ENCODE measurements around the gene CDKAL1. TPM values are rescaled to one million over a fixed set of nuclear protein-coding genes. Genes with fewer than 3 reads are reported as not detected.

Gene CDKAL1
- total and polyA plus RNA-seq, 2 of the 8 experiments (the other 6 are each of a cell fraction or from before 2014, with no cell fraction given) = 8.4 to 24.6 TPM

DNA sequence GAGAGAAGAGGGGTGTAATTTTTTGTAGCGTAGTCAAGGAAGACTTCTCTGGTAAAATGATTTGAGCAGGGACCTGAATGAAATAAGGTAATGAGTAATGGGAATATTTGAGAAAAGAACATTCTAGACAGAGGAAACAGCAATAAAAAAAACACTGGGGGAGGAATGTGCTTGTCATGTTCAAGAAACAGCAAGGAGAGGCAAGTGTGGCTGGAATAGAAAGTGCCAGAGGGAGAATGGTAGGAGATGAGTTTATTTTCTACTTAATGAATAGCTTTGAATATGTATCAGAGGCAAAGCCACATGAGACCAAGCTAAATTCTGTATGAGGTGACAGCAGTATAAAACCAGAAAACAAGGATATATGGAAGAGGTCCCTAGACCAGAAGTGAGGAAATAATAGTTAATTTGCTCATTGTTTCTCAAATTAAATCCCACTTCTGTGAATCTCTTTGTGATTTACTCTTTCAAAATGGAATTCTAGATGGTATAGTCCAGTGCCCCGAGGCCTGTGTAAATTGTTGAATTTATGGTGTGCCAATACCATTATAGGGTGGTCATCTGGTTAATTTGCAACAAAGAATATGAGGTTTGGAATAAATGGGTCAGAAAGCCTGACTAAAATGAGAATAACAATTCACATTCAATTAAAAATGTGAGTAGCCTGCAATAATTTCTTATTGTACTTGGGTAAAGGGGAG is 170.2 kb downstream of the CDKAL1 start:
- Histone ChIP-seq H3K14ac (ENCODE audit: insufficient read length) (no peak overlapping the region), H3K4me1 (replicated peaks in 1 of 4; ENCODE audit: control insufficient read depth in 3 of 4, insufficient read depth in 4 of 4, low read length in 3 of 4) (peaks cover 0 to 4% (median 2%) of the 10 kb centered on the region in 4 experiments; a peak in 2 of 7 replicates), H2AK5ac (ENCODE audit: low read depth, low read length) (no peak overlapping the region), H3K4me2 (ENCODE audit: insufficient read depth in 1 of 2, low read depth in 2 of 2, low read length in 2 of 2) (no peak overlapping the region), H2BK120ac (replicated peaks; ENCODE audit: low read depth, low read length) (no peak overlapping the region), H4K5ac (ENCODE audit: insufficient read length, low read depth, low read length) (no peak overlapping the region), H3K27ac (ENCODE audit: low read depth, low read length) (no peak overlapping the region), H3K9me3 (ENCODE audit: insufficient read depth in 2 of 2, low read depth in 1 of 2, low read length in 1 of 2) (no peaks in the 10 kb centered on the region), H3K4ac (replicated peaks; ENCODE audit: insufficient read length, low read depth, low read length) (no peak overlapping the region), H3K23ac (ENCODE audit: insufficient read length) (no peak overlapping the region), H2BK20ac (ENCODE audit: low read length) (no peak overlapping the region), H2BK12ac (ENCODE audit: low read depth, low read length) (no peak overlapping the region), H3K79me1 (ENCODE audit: low read depth, low read length) (no peaks in the 10 kb centered on the region), H4K8ac (ENCODE audit: extremely low read depth, insufficient read depth, low read length) (no peak overlapping the region), H2BK15ac (ENCODE audit: low read length) (no peak overlapping the region), H2AFZ (ENCODE audit: low read length) (no peak overlapping the region), H3K79me2 (ENCODE audit: control insufficient read depth in 1 of 2, insufficient read depth in 2 of 2, low read length in 2 of 2) (0 out of 4 replicates have a peak, but pooled peaks cover 0 to 7% of the 10 kb centered on the region in 2 experiments), H3K56ac (replicated peaks; ENCODE audit: insufficient read length, low read depth, low read length) (no peak overlapping the region), H4K91ac (replicated peaks; ENCODE audit: insufficient read length, low read length) (no peak overlapping the region), H3K36me3 (ENCODE audit: control insufficient read depth in 2 of 4, insufficient read depth in 4 of 4, low read length in 3 of 4) (no peaks in the 10 kb centered on the region), H3K27me3 (replicated peaks in 1 of 4; ENCODE audit: control insufficient read depth in 3 of 4, extremely low read depth in 1 of 4, insufficient read depth in 3 of 4, low read length in 3 of 4) (no peaks in the 10 kb centered on the region; a peak in 1 of 7 replicates), H2BK5ac (ENCODE audit: low read depth, low read length) (no peak overlapping the region), H3K23me2 (ENCODE audit: low read depth, low read length) (no peaks in the 10 kb centered on the region), H3K18ac (ENCODE audit: extremely low read depth, low read length) (no peak overlapping the region), H3K9ac (replicated peaks in 1 of 4; ENCODE audit: extremely low read depth in 1 of 4, low read depth in 3 of 4, low read length in 3 of 4) (no peak overlapping the region), H4K20me1 (replicated peaks in 1 of 2; ENCODE audit: control insufficient read depth in 1 of 2, insufficient read depth in 2 of 2, low read length in 2 of 2) (no peaks in the 10 kb centered on the region), H3K4me3 (ENCODE audit: extremely low read depth in 1 of 4, insufficient read depth in 2 of 4, low read depth in 3 of 4, low read length in 4 of 4) (no peak overlapping the region)
- CTCF ChIA-PET (ENCODE audit: partially characterized antibody) = no interaction called here
- FAIRE-seq = no peak
- POLR2A ChIA-PET (ENCODE audit: partially characterized antibody) = no interaction called here
- WGBS, 2 experiments (ENCODE audit: extremely low coverage in 1 of 2, insufficient coverage in 1 of 2, insufficient read length in 1 of 2, insufficient replicate concordance in 2 of 2, low coverage in 1 of 2, low lambda C conversion rate in 2 of 2, missing lambda C conversion rate in 1 of 2) = 95% methylated on average over 2 of the region's 2 CpGs; no CpG with 5 or more reads in 1 of the 2 experiments
- DNase-seq (ENCODE audit: low read depth in 1 of 2, low spot score in 2 of 2) = no peak
- TF ChIP-seq SP4 (IDR thresholded peaks at IDR 0.05; ENCODE audit: low read length) (no peak), HDAC2 (IDR thresholded peaks at IDR 0.05; ENCODE audit: borderline replicate concordance in 1 of 2, low read depth in 2 of 2, low read length in 2 of 2) (no peak), RNF2 (IDR thresholded peaks at IDR 0.05; ENCODE audit: borderline replicate concordance, low read depth, low read length, missing control alignments, poor library complexity, severe bottlenecking) (no peak), KDM5A (IDR thresholded peaks at IDR 0.05; ENCODE audit: low read length) (no peak), POLR2A (IDR thresholded peaks at IDR 0.05; ENCODE audit: control extremely low read depth in 1 of 2, low read depth in 2 of 2, low read length in 2 of 2) (no peak), GTF2F1 (IDR thresholded peaks at IDR 0.05; ENCODE audit: borderline replicate concordance, low read depth, low read length) (no peak), BACH1 (IDR thresholded peaks at IDR 0.05; ENCODE audit: low read length) (no peak), SIX5 (IDR thresholded peaks at IDR 0.05; ENCODE audit: low read depth, low read length) (no peak), KDM4A (IDR thresholded peaks at IDR 0.05; ENCODE audit: low read depth, low read length, severe bottlenecking) (no peak), JUN (IDR thresholded peaks at IDR 0.05; ENCODE audit: low read depth, low read length) (no peak), TAF1 (IDR thresholded peaks at IDR 0.05; ENCODE audit: low read depth, low read length) (no peak)
- TF ChIP-seq, protein P1, sequence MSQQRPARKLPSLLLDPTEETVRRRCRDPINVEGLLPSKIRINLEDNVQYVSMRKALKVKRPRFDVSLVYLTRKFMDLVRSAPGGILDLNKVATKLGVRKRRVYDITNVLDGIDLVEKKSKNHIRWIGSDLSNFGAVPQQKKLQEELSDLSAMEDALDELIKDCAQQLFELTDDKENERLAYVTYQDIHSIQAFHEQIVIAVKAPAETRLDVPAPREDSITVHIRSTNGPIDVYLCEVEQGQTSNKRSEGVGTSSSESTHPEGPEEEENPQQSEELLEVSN (IDR thresholded peaks at IDR 0.05) = no peak

All from H1 (cell line).